OCI-LY7 (cell line): ENCODE data around the gene RHOA. TPM values are rescaled to one million over a fixed set of nuclear protein-coding genes. Genes with fewer than 3 reads are reported as not detected.
"Not testable (repeated sequence)": the region's sequence is repeated elsewhere in the genome, so short reads cannot be mapped to it uniquely, and the experiment has no call there.

Experiments used
- BruUV-seq: library from RNA; stranded (reverse); fragments of 400-500 nt; replicated peaks from 2 replicates; lab custom pipeline; 2021; lab: Mats Ljungman, UMichigan
- CTCF ChIA-PET: fragments of 300-600 bp; sonication (Branson Sonifier 250); formaldehyde crosslinking; loops from one replicate; lab custom pipeline; 2022; ENCODE audit warnings: antibody characterized with exemption; ENCODE audit not compliant: unreplicated experiment; lab: Charles Lee
- POLR2A ChIA-PET: fragments of 300-600 bp; sonication (Branson Sonifier 250); formaldehyde crosslinking; loops from one replicate; lab custom pipeline; 2022; ENCODE audit warnings: antibody characterized with exemption; lab: Charles Lee
- DNase-seq: peaks from one replicate; pipeline ENCODE4 v3.0.0-alpha.2; 2015; ENCODE audit warnings: low spot score
- H2AFZ ChIP-seq: fragments of 200-600 bp; sonication (generic), shearing (Covaris generic); 2 replicates; pipeline ENCODE4 v1.6.1; 2014; ENCODE audit warnings: mild to moderate bottlenecking, antibody characterized with exemption, low read length, moderate library complexity
- H3K27ac ChIP-seq: fragments of 200-600 bp; sonication (generic); 2 replicates; pipeline ENCODE4 v1.5.1; 2014; ENCODE audit warnings: mixed run types, low read depth, mild to moderate bottlenecking, moderate library complexity, low read length, inconsistent platforms; ENCODE audit not compliant: poor library complexity, severe bottlenecking
- H3K36me3 ChIP-seq: fragments of 200-600 bp; sonication (generic); 2 replicates; pipeline ENCODE4 v1.6.1; 2014; ENCODE audit warnings: mild to moderate bottlenecking, antibody characterized with exemption, low read length, moderate library complexity, mixed read lengths; ENCODE audit not compliant: insufficient read depth
- H3K4me1 ChIP-seq: fragments of 200-600 bp; sonication (generic); 2 replicates; pipeline ENCODE4 v1.5.1; 2014; ENCODE audit warnings: mild to moderate bottlenecking, low read length; ENCODE audit not compliant: insufficient read depth, poor library complexity, severe bottlenecking
- H3K4me2 ChIP-seq: fragments of 200-600 bp; sonication (generic); 2 replicates; pipeline ENCODE4 v1.6.1; 2014; ENCODE audit warnings: mild to moderate bottlenecking, low read length
- H3K4me3 ChIP-seq: fragments of 200-600 bp; sonication (generic); 2 replicates; pipeline ENCODE4 v1.5.1; 2014; ENCODE audit warnings: mild to moderate bottlenecking, low read depth, low read length; ENCODE audit not compliant: poor library complexity, severe bottlenecking
- H3K79me2 ChIP-seq: fragments of 200-600 bp; sonication (generic); 2 replicates; pipeline ENCODE4 v1.6.1; 2016; ENCODE audit warnings: low read depth, mild to moderate bottlenecking, low read length, moderate library complexity, mixed read lengths; ENCODE audit not compliant: insufficient read depth
- H3K9me2 ChIP-seq: fragments of 200-600 bp; sonication (generic); 2 replicates; pipeline ENCODE4 v1.6.1; 2016; ENCODE audit warnings: mild to moderate bottlenecking, low read length, mixed read lengths; ENCODE audit not compliant: insufficient read depth
- H3K9me3 ChIP-seq: fragments of 200-600 bp; sonication (generic); 2 replicates; pipeline ENCODE4 v1.6.1; 2014; ENCODE audit warnings: mild to moderate bottlenecking, mixed run types, low read length, mixed read lengths
- H4K20me1 ChIP-seq: fragments of 200-600 bp; sonication (generic); 2 replicates; pipeline ENCODE4 v1.6.1; 2014; ENCODE audit warnings: mild to moderate bottlenecking, antibody characterized with exemption, low read length, moderate library complexity, mixed read lengths; ENCODE audit not compliant: insufficient read depth
- EZH2phosphoT487 ChIP-seq: fragments of 200-600 bp; sonication (generic); IDR thresholded peaks from 2 replicates; pipeline ENCODE4 v1.6.1; 2018; ENCODE audit warnings: low read depth, borderline replicate concordance, mild to moderate bottlenecking, mixed run types, antibody characterized with exemption, low read length, moderate library complexity, mixed read lengths
- intact Hi-C: fragments of 100-400 bp; cut with micrococcal nuclease; formaldehyde crosslinking; loops from one replicate; pipeline ENCODE4 v1.10.0; 2022; ENCODE audit not compliant: unreplicated experiment
- total RNA-seq, 2 experiments: library from RNA; depleted of rRNA in 1 of 2; stranded (reverse); fragments of >200 nt in 1 of 2; shearing (Covaris generic) in 1 of 2; gene quantifications; 2 replicates each; pipeline ENCODE4 v1.2.3, GENCODE V29; 2014 to 2022
- TF ChIP-seq, protein P1 (sequence below): fragments of 200-600 bp; sonication (generic); conservative IDR thresholded peaks from 2 replicates; pipeline ENCODE4 v1.5.1; 2014; ENCODE audit warnings: mild to moderate bottlenecking, antibody characterized with exemption, low read length, moderate library complexity, mixed read lengths

Gene RHOA
- total RNA-seq, 2 experiments from 2014 or later, result 218 to 373 TPM

GRCh38 chr3:49401766-49402165, 10.0 kb downstream of the RHOA start:
- H3K36me3 ChIP-seq, result peaks cover 84% of the 10 kb centered on the region
- BruUV-seq, result no TSS peak
- peaks cover 100% of the 10 kb centered on the region for H3K79me2 ChIP-seq
- H4K20me1 ChIP-seq, result peaks cover 48% of the 10 kb centered on the region
- DNase-seq, result no peak
- no peak overlapping the region for H2AFZ ChIP-seq
- intact Hi-C loops, result no loop called here
- CTCF ChIA-PET, result no interaction called here
- TF ChIP-seq, protein P1, sequence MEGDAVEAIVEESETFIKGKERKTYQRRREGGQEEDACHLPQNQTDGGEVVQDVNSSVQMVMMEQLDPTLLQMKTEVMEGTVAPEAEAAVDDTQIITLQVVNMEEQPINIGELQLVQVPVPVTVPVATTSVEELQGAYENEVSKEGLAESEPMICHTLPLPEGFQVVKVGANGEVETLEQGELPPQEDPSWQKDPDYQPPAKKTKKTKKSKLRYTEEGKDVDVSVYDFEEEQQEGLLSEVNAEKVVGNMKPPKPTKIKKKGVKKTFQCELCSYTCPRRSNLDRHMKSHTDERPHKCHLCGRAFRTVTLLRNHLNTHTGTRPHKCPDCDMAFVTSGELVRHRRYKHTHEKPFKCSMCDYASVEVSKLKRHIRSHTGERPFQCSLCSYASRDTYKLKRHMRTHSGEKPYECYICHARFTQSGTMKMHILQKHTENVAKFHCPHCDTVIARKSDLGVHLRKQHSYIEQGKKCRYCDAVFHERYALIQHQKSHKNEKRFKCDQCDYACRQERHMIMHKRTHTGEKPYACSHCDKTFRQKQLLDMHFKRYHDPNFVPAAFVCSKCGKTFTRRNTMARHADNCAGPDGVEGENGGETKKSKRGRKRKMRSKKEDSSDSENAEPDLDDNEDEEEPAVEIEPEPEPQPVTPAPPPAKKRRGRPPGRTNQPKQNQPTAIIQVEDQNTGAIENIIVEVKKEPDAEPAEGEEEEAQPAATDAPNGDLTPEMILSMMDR, result no peak
- no peak for TF ChIP-seq EZH2phosphoT487
- no peak overlapping the region for H3K27ac ChIP-seq
- 0 out of 2 replicates have a peak, but pooled peaks cover 9% of the 10 kb centered on the region for H3K9me3 ChIP-seq
- POLR2A ChIA-PET, result interaction anchor here (0.6 kb wide), 2 partner anchors 62 to 70 kb away, joined by 3 to 4 read pairs; no protein-coding TSS in a partner anchor
- no peaks in the 10 kb centered on the region for H3K9me2 ChIP-seq
- H3K4me3 ChIP-seq, result no peak overlapping the region
- peak overlapping the region; percentile 35; the same call in 1 of the 2 replicates for H3K4me2 ChIP-seq
- H3K4me1 ChIP-seq, result peaks cover 39% of the 10 kb centered on the region

GRCh38 chr3:49399461-49399860, 12.3 kb downstream of the RHOA start:
- H3K27ac ChIP-seq, result no peak overlapping the region
- CTCF ChIA-PET, result no interaction called here

DNA sequence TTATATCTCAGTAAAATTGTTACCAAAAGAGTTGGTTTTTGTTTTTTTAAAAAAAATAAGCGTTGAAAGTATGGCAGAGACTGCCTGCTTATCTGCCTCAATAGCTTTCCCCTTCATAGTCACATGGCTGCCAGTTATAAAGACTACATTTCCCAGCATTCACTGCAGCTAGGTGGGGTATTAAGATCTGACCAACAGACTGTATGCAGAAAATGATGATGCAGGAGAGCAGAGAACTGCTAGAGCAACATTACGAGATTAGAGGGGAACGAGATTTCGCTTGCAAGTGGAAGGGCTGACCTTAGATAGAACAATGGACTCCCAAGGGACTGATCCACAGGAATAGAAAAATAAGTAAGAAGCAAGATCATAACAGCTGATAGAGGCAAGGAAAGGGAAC, 14.3 kb downstream of the RHOA start:
- Histone ChIP-seq H3K9me2 (no peaks in the 10 kb centered on the region), H3K79me2 (peaks cover 98% of the 10 kb centered on the region), H3K27ac (no peak overlapping the region), H3K4me2 (no peak overlapping the region), H3K4me1 (peaks cover 49% of the 10 kb centered on the region), H2AFZ (no peak overlapping the region), H4K20me1 (peaks cover 38% of the 10 kb centered on the region), H3K36me3 (peaks cover 82% of the 10 kb centered on the region), H3K9me3 (no peaks in the 10 kb centered on the region), H3K4me3 (no peak overlapping the region)
- CTCF ChIA-PET, result no interaction called here
- peak; percentile 54 for DNase-seq
- POLR2A ChIA-PET, result interaction anchor here (0.9 kb wide), 1 partner anchor 12 kb away, joined by 4 read pairs; no protein-coding TSS in a partner anchor
- intact Hi-C loops, result no loop called here
- TF ChIP-seq, protein P1, result no peak
- no peak for TF ChIP-seq EZH2phosphoT487
- no TSS peak for BruUV-seq

More at GRCh38 chr3:49399461-49399860, 12.3 kb downstream of the RHOA start:
- DNase-seq, result no peak
- no peak overlapping the region for H3K4me2 ChIP-seq
- peaks cover 49% of the 10 kb centered on the region for H3K4me1 ChIP-seq
- peaks cover 89% of the 10 kb centered on the region for H3K36me3 ChIP-seq
- 0 out of 2 replicates have a peak, but pooled peaks cover 9% of the 10 kb centered on the region for H3K9me3 ChIP-seq
- H4K20me1 ChIP-seq, result peaks cover 38% of the 10 kb centered on the region
- no peak overlapping the region for H2AFZ ChIP-seq
- H3K4me3 ChIP-seq, result no peak overlapping the region
- H3K9me2 ChIP-seq, result no peaks in the 10 kb centered on the region
- TF ChIP-seq, protein P1, result no peak
- TF ChIP-seq EZH2phosphoT487, result no peak
- intact Hi-C loops, result no loop called here
- H3K79me2 ChIP-seq, result peaks cover 100% of the 10 kb centered on the region
- BruUV-seq, result no TSS peak
- POLR2A ChIA-PET, result no interaction called here

DNA sequence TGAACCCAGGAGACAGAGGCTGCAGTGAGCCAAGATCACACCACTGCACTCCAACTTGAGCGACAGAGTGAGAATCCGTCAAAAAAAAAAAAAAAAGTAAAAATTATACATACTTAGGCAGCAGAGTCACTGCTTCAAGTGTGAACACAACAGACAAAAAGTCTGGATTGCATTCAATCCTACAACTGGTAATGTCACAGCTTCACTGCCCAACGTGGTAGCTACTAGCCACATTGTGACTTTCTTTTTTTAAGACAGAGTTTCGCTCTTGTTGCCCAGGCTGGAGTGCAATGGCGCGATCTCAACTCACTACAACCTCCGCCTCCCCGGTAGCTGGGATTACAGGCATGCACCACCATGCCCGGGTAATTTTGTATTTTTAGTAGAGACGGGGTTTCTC, 20.5 kb downstream of the RHOA start:
- intact Hi-C loops, H3K4me3 ChIP-seq, CTCF ChIA-PET, H3K4me2 ChIP-seq, BruUV-seq, DNase-seq, H3K9me3 ChIP-seq, H2AFZ ChIP-seq, H3K27ac ChIP-seq, H3K9me2 ChIP-seq: not testable (repeated sequence)
- peaks cover 15% of the 10 kb centered on the region for H4K20me1 ChIP-seq
- H3K4me1 ChIP-seq, result peaks cover 25% of the 10 kb centered on the region
- H3K79me2 ChIP-seq, result peaks cover 96% of the 10 kb centered on the region
- H3K36me3 ChIP-seq, result peaks cover 80% of the 10 kb centered on the region
- POLR2A ChIA-PET, result interaction anchor here (0.6 to 0.7 kb wide), 2 partner anchors 331 to 1431 kb away, joined by 4 read pairs; no protein-coding TSS in a partner anchor
